GM20000 (cell line): Measurements from ENCODE around the gene DHX30.
"Not testable (repeated sequence)": the region's sequence is repeated elsewhere in the genome, so short reads cannot be mapped to it uniquely, and the experiment has no call there.

Source experiments
- DNase-seq: peaks from one replicate; pipeline ENCODE4 v3.0.0; 2012; ENCODE audit warnings: low spot score
- TF ChIP-seq, protein P1 (sequence below): IDR thresholded peaks from 2 replicates; pipeline ENCODE4 v1.5.1; 2012; ENCODE audit warnings: mild to moderate bottlenecking, control low read depth; ENCODE audit errors: extremely low read depth, missing control alignments

Gene DHX30

GRCh38 chr3:47817609-47818008 is 14.7 kb downstream of the DHX30 start:
- DNase-seq, result no peak
- TF ChIP-seq, protein P1, sequence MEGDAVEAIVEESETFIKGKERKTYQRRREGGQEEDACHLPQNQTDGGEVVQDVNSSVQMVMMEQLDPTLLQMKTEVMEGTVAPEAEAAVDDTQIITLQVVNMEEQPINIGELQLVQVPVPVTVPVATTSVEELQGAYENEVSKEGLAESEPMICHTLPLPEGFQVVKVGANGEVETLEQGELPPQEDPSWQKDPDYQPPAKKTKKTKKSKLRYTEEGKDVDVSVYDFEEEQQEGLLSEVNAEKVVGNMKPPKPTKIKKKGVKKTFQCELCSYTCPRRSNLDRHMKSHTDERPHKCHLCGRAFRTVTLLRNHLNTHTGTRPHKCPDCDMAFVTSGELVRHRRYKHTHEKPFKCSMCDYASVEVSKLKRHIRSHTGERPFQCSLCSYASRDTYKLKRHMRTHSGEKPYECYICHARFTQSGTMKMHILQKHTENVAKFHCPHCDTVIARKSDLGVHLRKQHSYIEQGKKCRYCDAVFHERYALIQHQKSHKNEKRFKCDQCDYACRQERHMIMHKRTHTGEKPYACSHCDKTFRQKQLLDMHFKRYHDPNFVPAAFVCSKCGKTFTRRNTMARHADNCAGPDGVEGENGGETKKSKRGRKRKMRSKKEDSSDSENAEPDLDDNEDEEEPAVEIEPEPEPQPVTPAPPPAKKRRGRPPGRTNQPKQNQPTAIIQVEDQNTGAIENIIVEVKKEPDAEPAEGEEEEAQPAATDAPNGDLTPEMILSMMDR, result no peak

GRCh38 chr3:47824541-47825473 is 21.9 kb downstream of the DHX30 start:
- DNase-seq, result peak; percentile 97
- TF ChIP-seq, protein P1, result peak; percentile 94

GRCh38 chr3:47825590-47825989 is 22.7 kb downstream of the DHX30 start:
- TF ChIP-seq, protein P1, result no peak
- DNase-seq, result no peak

DNA sequence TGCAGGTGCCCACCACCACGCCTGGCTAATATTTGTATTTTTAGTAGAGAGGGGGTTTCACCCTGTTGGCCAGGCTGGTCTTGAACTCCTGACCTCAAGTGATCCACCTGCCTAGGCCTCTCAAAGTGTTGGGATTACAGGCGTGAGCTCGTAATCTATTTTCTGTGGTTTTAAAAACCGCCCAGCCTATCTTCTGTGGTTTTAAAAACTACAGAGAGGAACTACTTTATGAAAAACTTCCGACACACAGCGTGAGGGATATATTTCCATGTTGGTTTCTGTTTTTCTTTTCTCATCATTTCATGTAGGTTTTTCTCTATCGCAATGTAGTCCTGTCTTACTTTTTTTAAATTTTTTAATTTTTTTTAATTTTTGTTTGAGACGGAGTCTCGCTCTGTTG is 26.5 kb downstream of the DHX30 start:
- not testable (repeated sequence) for DNase-seq

DNA sequence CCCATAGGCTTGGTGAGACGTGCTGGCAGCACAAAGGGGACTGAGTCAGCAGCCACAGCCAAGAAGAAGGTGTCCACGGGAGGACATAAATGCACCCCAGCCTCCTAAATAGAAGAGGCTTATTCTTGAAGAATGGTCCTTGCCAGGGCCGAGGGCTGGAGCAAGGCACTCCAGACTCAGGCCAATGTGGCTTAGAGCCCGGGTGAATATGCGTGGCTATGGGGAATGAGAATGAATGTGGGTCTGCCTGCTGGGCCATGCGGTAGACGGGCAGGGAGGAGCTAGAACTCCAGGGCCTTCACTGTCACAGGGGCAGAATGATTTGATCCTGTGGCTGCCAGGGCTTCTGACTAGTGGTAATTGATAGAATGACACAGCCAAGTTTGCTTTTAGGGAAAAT is 34.0 kb downstream of the DHX30 start:
- TF ChIP-seq, protein P1, result no peak
- no peak for DNase-seq

DNA sequence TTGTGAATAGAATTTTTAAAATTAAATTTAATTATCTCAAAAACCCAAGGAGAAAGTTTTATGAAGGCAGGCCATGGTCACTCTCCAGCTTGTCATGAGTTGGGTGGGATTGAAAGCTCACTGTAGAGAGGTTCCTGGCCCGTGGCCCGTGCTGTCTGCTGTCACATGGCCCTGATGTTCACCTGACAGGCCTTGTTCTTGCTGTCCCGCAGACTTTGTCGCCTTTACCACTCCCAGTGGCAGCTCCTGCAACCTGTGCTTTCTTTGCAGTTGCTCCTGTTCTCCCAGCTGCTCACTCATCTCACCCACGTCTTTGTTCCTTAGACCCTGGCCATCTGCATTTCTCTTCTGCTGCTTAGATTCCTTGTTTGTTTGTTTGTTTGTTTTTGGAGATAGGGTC is 35.6 kb downstream of the DHX30 start:
- no peak for DNase-seq
- TF ChIP-seq, protein P1, result no peak

DNA sequence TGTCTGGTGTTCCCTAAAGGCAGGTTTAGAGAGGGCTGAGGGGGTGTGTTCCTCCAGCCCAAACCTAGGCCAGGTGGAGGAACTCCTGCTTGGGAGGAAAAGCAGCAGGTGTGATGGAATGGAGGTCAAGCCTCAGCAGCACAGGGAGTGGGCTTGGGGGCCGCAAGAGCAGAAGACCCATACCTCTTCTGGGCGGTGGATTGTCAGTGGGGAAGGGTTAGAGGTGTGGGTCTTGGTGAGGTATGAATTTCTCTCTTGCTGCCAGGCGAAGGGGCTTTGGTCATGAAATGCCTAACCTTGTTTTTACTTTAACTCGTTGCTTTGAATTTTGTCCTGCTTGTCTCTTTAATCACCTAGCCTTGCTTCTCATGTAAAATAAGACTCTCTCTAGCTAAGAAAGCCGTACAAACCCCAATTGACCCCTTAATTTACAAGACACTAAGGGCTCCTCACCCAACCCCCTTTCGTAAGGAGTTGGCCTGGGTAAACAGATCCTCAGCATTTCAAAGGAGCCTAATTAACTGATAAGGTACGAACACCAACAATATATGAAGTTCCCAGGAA is 38.9 kb downstream of the DHX30 start:
- TF ChIP-seq, protein P1, result no peak
- DNase-seq, result no peak
